Left forelimb (tissue), 1 donor: ENCODE data around the gene VWA7.
"Not testable (repeated sequence)": the region's sequence is repeated elsewhere in the genome, so short reads cannot be mapped to it uniquely, and the experiment has no call there.

Experiments
- DNase-seq: peaks from one replicate; pipeline ENCODE4 v3.0.0-alpha.2; 2018; ENCODE audit warnings: low spot score

Gene VWA7

GRCh38 chr6:31801031-31801927 is 24.2 kb upstream of the VWA7 start:
- not testable (repeated sequence) for DNase-seq

GRCh38 chr6:31799781-31800180 is 22.7 kb upstream of the VWA7 start:
- DNase-seq, result no peak

- DNase-seq, result no peak
Measured at GRCh38 chr6:31797588-31797987, 20.5 kb upstream of the VWA7 start.

- DNase-seq, result no peak
Measured at GRCh38 chr6:31796993-31797385, 19.9 kb upstream of the VWA7 start.

- DNase-seq, result peak; percentile 91
Measured at GRCh38 chr6:31795616-31796298, 18.6 kb upstream of the VWA7 start, which contains the start of gene VARS1. TSS of gene VARS1 (minus strand) at chr6:31795752. CDS start at chr6:31795217, 535 bp downstream.

- no peak for DNase-seq
Measured at GRCh38 chr6:31794866-31795615, 17.9 kb upstream of the VWA7 start.

GRCh38 chr6:31794294-31794865 is 17.3 kb upstream of the VWA7 start:
- no peak for DNase-seq

- DNase-seq, result not testable (repeated sequence)
Measured at GRCh38 chr6:31793927-31794245, 16.8 kb upstream of the VWA7 start.

GRCh38 chr6:31792761-31793171 is 15.6 kb upstream of the VWA7 start:
- DNase-seq, result peak; percentile 57

- DNase-seq, result no peak
Measured at GRCh38 chr6:31792090-31792374, 14.9 kb upstream of the VWA7 start.

- no peak for DNase-seq
Measured at GRCh38 chr6:31791324-31792089, 14.4 kb upstream of the VWA7 start.

- DNase-seq, result no peak
Measured at GRCh38 chr6:31785475-31785874, 8.3 kb upstream of the VWA7 start.

GRCh38 chr6:31784098-31784925 is 7.2 kb upstream of the VWA7 start:
- DNase-seq, result peak; percentile 61

GRCh38 chr6:31782126-31782855 is 5.2 kb upstream of the VWA7 start:
- peak; percentile 60 for DNase-seq

GRCh38 chr6:31781244-31782125 is 4.4 kb upstream of the VWA7 start:
- DNase-seq, result no peak

GRCh38 chr6:31780507-31781243 is 3.5 kb upstream of the VWA7 start:
- DNase-seq, result peak; percentile 34

GRCh38 chr6:31779908-31780307 is 2.8 kb upstream of the VWA7 start:
- peak; percentile 64 for DNase-seq
